Endometrial microvascular endothelial cells (primary cell): ENCODE measurements around the gene VDR. TPM values are rescaled to one million over a fixed set of nuclear protein-coding genes. Genes with fewer than 3 reads are reported as not detected.

Experiments
- in situ Hi-C: cut with HindIII; loops from 2 replicates; pipeline ENCODE4 v1.10.0; 2017; ENCODE audit warnings: low sequenced_read_pairs, low pct_unique_long_range_greater_than_20kb; ENCODE audit errors: inconsistent ontology term
- total RNA-seq: library from RNA; depleted of rRNA; stranded (reverse); fragments of >200 nt; gene quantifications from one replicate; pipeline ENCODE4 v1.2.3, GENCODE V29; 2015; ENCODE audit errors: inconsistent ontology term

VDR gene
- total RNA-seq, 1 donor from 2014 or later, result 3.6 TPM

DNA sequence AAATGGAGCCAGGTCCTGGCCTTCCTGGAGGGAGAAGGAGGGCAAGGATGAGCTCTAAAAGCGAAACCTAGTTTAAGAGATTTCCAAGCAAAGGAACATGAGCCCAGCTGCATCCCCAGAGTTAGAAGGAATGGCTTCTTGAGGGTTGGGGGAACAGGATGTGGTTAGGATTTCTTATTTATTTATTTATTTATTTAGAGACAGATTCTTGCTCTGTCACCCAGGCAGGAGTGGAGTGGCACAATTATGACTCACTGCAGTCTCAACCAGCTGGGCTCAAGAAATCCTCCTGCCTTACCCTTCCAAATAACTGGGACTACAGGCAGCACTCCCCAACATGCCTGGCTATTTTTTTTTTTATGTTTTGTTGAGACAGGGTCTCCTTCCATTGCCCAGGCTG is 33.3 kb upstream of the VDR start:
- in situ Hi-C loops, result no loop called here

DNA sequence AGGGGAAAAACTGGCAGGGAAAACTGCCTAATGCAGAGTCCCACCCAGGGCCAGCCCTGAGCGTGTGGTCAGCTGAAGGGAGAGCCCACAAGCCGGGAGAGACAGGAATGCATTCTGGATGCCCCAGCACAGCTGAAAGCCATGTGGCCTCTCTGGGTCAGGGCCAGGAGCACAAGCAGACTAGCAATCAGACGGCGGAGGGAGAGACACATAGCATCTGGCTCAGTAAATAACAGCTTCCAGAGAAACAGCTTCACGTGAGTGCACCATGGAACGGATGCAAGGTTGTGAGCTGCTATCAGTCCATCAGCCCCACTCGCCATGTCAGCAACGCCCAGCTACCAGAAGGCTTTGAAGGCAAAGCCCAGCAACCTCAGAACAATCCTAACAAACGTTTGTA is 30.4 kb upstream of the VDR start:
- in situ Hi-C loops, result no loop called here

DNA sequence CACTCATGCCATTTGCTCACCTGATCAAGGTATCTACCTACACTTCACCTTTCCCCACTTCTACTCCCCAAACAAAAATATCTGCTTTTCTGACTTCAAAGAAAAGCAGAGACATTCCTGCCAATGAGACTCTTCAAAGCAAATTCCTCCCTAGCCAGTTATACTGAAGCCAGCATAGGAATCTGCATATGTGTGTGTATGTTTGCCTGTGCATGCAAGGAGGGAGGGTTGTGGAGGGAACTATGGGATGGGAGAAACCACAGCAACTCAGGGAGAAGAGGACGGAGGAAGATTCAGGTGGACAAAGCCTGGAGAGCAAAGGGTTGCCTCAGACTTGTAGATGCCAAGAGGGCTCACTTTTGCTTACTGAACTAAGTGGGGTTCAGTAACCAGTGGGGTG is 26.4 kb upstream of the VDR start:
- in situ Hi-C loops, result no loop called here

DNA sequence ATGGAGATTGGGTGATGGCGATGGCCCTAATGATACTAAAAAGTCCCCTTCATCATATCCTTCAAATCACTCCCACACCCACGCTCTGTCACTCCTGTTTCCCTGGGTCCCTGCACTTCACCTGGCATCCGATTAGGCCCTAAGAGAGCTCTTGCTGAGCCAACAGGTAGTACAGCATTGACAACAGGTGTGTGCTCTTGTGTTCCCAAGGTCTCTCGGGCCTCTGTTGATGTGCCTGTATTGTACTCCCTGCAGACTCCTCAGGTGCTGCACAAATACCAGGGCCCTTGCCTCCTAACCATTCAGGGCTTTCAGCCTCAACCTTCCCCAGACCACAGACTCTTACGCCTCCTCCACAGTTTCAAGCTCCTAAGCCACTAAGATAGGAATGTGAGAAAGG is 25.8 kb upstream of the VDR start:
- in situ Hi-C loops, result no loop called here

DNA sequence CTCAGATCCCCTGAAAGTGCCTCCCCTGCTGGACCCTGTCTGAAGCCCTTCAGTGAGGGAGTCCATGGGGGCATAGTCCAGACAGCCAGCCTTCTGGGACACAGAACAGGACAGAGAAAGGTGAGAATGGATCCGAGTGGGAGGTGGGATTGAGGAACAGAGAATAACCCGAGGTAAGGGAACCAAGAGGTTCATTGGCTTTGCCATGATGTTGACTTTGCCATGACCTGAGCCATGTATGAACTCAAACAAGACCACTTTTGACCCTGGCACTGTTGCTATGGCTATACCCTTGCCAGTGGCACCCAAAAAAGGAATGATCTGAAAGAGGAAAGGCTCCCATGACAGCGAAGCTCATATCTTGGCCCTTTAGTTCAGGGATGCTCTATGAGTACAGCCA is 22.6 kb upstream of the VDR start:
- in situ Hi-C loops, result no loop called here

DNA sequence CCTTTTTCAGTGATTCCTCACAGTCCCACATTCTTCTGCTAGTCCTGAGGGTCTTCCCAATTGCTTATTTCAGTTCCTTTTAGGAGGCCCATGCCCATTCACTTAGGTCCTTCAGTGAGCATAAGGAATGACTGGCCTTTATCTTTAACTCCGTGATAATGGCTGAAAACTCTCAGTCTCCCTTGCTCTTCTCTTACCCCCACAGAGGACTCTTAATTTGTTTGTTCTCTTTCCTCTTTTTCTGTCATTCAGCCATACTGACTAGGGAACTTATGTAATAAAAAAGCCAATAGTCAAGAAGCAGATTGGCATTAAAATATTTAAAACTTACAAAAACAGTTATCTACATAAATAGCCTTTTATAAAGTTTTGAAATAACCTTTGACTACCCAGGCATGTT is 17.1 kb upstream of the VDR start:
- in situ Hi-C loops, result no loop called here

DNA sequence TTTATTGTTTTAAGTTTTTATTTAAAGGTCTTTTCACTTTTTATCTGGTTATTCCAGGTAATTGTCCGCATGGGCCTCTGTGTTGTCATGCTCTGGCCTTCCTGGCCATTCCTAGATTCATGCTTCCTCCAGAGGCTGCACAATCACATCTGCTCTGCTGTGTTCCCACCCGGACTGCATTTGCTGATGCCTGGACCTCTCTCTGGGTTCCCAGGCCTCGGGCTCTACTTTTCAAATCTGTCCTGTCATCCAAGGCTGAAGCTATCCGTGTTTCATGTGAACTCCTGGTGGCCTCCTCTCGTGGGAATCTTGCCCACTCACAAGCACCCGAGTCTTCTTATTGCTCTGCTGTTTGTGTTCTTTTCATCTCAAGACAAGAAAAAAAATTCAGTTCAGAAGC is 16.1 kb upstream of the VDR start:
- in situ Hi-C loops, result no loop called here

DNA sequence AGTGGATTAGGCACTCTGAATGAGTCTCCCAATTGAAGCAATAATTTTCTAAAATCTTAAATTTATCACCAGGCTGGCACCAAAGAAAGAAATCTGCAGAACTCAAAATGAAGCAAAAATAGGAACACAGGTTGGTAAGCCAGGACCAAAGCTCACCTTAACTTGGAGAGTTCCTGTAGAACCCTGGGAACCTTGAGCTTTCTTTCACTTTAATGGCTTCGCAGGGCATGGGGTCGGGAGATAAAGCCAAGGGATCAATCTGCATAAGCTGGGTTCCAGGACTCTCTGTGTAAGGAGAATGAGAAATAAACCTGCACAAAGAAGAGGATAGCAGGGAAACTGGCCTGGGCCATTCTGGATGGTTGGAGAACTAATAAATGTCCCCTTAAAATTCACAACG is 8.3 kb upstream of the VDR start:
- in situ Hi-C loops, result no loop called here

DNA sequence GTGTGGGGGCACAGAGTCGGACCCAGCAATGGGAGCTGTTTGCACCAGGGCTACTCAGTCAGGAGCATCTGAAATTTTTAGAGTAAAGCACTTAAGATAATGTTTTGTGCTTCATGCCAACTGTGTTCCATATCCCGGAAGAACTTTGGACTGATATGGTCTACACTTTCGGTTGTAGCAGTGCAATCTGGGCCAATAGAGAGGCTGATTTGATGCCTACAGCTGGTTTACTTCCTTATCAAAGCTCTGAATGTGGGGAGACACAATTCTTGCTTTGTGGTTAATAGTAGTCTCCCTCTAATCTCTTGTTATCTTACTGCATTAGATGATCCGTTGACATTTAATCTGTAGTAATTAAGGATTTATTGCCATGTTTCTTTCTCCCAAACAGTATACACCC is 7.8 kb upstream of the VDR start:
- in situ Hi-C loops, result no loop called here

DNA sequence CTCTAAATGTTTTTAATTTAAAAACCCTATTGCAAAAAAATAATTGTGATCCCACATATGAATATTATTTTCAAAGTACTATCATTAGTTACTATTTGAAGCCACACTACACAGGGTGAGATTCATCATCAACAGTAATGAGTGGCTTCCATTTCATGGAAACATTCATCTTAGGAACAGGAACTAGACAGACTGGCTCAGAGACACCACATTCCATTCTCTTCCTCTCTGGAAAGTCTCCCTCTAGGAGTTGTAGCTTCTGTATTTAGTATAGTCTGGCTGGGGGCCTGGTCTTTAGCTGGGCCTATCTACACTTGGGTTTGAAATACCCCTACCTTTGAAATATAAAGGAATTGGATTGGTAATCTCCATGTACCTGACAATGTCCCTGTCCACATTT is 6.2 kb upstream of the VDR start:
- in situ Hi-C loops, result no loop called here

DNA sequence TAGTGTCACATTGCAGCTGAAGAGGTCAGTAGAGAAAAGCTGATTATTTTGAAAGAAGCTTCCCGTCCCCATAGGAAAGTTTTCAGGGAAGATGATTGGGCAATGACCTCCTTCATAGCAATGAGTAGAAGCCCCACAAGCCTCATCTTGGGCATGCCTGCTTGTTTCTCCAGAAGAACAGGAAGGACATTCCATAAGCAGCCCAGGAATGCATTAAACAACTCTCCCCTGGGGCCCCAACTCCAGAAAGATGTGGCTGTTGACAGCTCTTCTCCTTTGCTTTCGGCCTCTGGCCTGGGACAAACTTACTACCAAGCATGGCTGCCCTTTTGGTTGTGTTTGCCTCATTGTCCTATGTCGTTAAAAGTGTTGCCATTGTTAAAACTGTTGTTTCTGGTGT is 5.7 kb upstream of the VDR start:
- in situ Hi-C loops, result no loop called here

DNA sequence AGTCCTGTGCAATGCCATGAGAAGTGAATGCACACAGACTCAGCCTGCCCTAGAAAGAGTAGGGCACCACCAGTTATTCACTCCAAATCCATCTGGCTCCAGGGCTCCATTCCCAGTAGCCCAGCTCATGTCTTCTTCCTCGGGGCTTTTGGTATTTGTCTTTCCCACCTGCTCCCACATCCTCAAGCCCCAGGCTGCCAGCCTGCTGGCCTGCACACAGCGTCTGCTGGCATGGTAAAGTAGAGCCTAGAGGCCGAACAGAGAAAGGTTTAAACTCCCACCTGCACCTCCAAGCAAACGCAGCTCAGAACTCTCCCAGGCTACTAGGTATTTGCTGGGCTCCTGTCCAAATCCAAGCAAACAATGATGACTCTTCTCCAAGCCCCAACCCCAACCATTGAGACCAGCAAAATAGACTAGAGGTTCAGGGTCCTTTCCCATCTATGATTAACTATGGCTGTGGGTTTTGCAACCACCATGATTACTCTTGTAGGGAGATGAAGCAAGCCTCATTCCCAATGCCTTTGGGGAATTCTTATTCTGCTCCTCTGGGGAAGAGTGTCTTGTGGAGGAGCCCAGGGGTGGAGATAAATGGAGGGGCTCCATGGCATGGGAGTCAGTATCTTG is 5.2 kb upstream of the VDR start:
- in situ Hi-C loops, result no loop called here

DNA sequence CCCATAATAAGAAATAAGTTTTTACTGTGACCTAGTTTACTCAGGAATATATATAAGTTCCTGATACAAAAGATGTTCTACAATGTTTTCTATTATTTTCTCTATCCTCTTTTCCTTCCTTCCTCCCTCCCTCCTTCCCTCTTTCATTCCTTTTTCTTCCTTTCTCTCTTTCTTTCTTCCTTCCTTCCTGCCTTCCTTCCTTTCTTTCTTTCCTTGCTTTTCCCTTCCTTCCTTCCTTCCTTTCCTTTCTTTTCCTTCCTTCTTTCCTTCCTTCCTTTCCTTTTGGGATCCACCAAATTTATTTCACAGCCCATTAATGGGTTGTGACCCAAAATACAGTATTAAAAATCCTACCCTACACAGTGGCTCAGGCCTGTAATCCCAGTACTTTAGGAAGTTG is 3.9 kb upstream of the VDR start:
- in situ Hi-C loops, result no loop called here

DNA sequence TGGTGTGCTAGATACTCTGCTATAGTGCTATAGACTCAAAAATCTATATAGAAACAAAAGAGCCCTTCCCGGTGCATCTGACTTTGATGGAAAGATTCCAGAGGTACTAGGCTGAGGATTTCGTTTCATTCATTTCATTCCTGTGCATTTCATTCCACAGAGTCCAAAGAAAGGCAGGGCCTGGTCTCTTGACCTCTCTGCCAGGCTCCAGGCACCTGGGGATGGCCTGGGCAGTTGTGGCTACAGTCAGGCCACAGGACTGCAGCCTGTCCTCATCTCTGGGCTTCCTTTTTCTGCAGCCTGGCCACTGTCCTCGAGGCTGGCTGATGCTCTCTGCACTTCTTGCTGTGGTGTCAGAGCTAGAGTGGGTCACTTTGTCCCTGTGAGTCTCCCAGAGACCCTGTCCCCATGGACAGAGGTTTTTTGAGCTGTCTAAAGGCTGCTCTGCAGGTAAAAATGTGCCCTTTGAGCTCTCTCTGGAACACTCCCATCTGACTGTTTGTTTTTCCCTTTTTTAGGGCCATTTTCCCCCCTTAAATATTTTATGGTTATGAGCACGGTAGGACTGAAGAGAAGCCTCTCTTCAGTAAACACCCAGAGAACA is 3.2 kb upstream of the VDR start:
- in situ Hi-C loops, result no loop called here

DNA sequence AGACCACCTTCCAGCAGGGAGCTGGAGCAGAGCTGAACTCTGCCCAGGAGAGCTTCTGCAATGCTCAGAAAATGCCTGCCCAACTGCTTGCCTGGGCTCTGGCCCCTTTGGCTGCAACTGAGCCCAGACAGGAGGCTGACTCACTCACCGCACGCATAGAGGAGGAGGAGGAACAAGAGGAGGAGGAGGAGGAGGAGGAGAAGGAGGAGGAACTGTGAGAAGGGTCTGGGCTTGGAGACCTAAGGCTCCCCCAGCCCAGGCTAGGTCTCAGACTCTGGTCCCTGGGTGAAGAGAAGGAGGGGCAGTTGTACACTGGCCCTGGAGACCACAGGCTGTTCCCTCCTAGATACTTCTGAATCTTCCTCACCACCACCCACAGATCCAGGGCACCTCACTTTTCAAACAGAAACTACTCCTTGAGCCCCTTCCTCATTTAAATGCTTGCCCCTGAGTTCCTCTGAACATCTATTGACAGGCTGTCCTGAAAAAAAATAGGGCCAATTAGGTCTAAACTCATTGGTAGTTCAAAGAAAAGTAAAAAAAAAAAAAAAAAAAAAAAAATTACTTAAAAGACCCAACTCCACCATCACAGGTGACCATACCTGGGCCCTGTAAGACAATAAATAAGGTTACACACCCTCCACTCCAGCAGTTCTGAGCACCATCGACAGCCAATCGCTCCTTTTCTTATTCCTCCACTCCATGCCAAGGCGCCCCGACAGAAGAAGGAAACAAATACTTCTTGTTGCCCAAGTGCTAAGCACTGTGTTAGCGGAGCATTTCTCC is 674 bp downstream of the VDR start:
- in situ Hi-C loops, result no loop called here

DNA sequence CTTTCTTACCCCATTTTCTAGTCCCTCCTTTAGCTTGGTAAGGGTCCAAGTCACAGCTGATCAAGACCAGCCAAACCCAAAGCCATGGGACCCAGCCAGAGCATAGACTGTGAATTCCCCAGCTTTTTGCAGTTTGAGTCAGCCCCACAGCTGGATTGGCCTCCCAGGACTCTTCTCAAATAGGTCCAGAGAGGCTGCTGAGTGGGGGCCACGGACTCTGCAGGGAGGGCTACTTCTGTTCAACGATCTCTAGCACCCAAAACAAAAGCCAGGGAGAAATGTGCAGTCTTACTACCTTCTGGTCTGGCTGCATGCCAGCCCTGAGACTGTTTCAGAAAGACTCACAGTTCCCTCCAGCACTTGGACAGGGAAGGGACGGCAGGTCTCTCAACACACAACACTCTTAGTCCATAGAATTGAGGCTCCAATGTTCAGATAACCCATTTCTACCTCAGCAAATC is 1.6 kb downstream of the VDR start:
- in situ Hi-C loops, result no loop called here

DNA sequence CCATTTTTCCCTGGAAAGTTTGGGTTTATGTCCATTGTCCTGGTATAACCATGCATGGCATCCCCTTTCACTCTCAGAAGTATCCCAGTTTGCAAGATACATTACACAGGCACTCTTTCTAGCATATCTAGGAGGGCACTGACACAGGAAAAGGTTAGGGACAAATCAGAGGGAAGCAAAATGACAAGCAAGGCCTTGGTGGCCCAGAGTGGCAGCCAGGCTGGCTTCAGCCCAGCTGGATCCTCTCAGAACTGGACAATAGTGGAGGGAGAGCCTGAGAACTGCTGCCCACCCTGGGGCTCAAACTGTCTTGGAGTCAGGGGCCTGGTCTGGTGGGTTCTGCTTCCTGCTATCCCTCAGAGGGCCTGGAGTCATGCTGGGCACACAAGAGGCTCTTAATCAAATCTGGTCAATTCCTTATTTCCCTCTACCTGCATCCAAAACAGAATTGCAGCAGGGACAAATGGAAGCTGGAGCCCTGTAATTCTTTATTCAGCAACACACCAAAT is 2.6 kb downstream of the VDR start:
- in situ Hi-C loops, result no loop called here

DNA sequence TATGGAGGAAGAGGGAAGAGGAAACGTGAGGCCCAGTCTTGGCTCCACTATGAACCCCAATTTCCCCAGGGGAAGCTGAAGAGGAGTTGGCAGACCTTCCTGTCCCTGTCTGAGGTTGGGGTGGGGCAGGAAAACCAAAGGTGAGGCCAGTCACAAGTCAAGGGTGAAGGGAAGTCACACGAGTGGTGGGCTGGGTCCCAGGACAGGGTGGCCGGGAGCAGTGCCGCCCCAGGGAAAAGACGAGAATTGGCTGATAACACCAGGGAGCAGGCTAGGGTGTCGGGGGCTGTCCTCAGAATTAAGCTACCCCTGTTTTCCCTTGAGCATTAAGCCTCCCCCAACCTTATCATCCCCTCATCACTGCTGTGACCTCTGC is 3.1 kb downstream of the VDR start:
- in situ Hi-C loops, result no loop called here

DNA sequence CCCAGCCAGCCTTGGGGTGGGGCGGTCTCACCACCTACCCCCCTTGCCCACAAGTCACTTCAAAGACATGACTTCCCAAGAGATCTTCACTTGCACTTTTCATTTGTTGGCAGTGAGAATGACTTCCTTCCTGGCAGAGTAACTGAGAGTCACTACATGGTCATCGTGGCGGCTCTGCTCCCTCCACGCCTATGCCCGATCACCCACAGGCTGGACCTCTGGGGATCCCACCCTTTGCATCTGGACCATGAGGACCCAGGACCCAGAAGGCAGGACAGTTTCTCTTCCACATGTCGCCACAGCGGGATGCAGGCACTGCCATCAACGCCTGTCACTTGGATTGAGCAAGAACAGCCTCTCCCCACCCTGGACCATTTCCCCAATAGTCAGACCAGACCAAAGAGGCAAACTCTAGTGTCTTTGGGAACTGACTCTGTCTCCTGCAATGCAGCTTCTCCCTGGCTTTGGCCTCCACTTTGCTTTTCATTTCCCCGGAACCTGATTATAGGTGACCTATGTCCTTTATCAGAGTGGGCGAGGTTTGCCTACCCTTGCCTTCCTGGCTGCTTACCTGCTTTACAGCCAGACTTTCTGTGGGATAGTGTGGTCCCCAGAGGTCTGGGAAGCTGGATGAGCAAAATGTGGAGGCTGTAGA is 3.6 kb downstream of the VDR start:
- in situ Hi-C loops, result no loop called here
